Measurements from ENCODE around the gene CROT. TPM values are rescaled to one million over a fixed set of nuclear protein-coding genes. Genes with fewer than 3 reads are reported as not detected.

Gene CROT, protein sequence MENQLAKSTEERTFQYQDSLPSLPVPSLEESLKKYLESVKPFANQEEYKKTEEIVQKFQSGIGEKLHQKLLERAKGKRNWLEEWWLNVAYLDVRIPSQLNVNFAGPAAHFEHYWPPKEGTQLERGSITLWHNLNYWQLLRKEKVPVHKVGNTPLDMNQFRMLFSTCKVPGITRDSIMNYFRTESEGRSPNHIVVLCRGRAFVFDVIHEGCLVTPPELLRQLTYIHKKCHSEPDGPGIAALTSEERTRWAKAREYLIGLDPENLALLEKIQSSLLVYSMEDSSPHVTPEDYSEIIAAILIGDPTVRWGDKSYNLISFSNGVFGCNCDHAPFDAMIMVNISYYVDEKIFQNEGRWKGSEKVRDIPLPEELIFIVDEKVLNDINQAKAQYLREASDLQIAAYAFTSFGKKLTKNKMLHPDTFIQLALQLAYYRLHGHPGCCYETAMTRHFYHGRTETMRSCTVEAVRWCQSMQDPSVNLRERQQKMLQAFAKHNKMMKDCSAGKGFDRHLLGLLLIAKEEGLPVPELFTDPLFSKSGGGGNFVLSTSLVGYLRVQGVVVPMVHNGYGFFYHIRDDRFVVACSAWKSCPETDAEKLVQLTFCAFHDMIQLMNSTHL
- total RNA-seq (10 to 100 TPM; 17.8 to 19.0 TPM), polyA plus RNA-seq (10 to 100 TPM; 12.1 to 13.1 TPM)

DNA sequence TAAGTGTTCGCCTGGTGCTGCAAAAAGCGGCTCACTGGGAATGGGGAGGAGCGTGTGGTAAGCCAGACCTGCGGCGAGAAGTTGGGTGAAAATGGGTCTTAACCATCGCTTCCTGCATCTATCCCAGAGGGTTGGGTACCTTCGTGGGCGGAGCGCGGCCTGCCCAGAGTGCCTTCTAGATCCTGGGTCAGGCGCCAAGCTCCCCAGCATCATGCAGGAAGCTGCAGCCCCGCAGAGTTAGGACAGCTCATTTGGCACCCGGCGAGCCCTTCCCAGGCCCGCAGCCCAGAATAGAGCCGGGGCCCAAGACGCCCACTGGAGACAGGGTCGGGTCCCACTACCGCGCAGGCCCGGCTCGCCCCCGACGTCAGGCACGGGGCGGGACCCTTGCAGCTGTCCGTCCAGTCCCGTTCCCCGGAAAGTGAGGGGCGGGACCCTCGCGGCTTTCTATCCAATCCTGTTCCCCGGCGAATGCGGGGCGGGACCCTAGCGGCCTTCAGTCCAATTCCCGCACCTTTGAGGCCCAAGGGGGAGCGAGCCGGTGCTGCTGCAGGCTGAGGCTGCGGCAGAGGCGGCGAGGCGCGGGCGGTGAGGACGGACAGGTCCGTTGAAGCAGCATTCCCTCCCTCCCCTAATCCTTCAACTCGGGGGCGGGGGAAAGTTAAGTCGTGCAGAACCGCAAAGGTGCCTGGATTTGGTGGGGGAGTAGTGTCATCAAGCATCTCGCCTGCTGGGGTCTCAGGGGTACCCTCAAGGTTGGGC is at the start of gene CROT:
Gene CROT, plus strand, starts transcription at position 499 of the 762 bp plus-strand sequence. CDS start 3,405 bp downstream, outside the sequence.
- Mint-ChIP-seq H3K4me1 (peaks cover 33 to 57% (median 46%) of the 10 kb centered on the region in 4 donors), H3K36me3 (peaks cover 33 to 38% of the 10 kb centered on the region in 2 donors), H3K27me3 (no peaks in the 10 kb centered on the region), H3K4me3 (peak within 1 kb of the TSS; percentile 89 to 97 (median 96)), H3K9me3 (no peaks in the 10 kb centered on the region), H3K27ac (peak within 1 kb of the TSS; percentile 94 to 98 (median 95))
- peaks cover 18% of the 10 kb centered on the region for H3K36me3 ChIP-seq (ENCODE audit: insufficient read depth, low read length)
- POLR2A ChIA-PET (ENCODE audit: partially characterized antibody): interaction anchor here (0.6 to 2.9 kb wide), 16 partner anchors 9 to 588 kb away, joined by 3 to 26 read pairs (median 4); partner anchors contain the start of genes ABCB1, ADAM22, DBF4 and DMTF1
- H3K27me3 ChIP-seq (ENCODE audit: insufficient read depth, low read length): no peaks in the 10 kb centered on the region
- DNase-seq: peak; percentile 91 to 94 (median 92)
- peaks cover 44% of the 10 kb centered on the region for H3K4me1 ChIP-seq (ENCODE audit: insufficient read depth, low read length)
- no peaks in the 10 kb centered on the region for H3K9me3 ChIP-seq (ENCODE audit: control insufficient read depth in 1 of 2, low read length in 2 of 2)
- CTCF ChIA-PET (ENCODE audit: partially characterized antibody): interaction anchor here (0.8 to 2.3 kb wide), 9 partner anchors 15 to 73 kb away, joined by 3 to 9 read pairs (median 5); no protein-coding TSS in a partner anchor
- H3K27ac ChIP-seq (ENCODE audit: low read depth, low read length): peak within 1 kb of the TSS; percentile 80
- intact Hi-C loops (cut with micrococcal nuclease): loop anchor here (1.0 to 10.0 kb wide), 8 partner anchors 24 to 879 kb away; partner anchors contain the start of genes DBF4, DMTF1, SLC25A40 and SRI
- peak within 1 kb of the TSS; percentile 13 to 73 for H3K4me3 ChIP-seq (ENCODE audit: low read length in 2 of 2)

DNA sequence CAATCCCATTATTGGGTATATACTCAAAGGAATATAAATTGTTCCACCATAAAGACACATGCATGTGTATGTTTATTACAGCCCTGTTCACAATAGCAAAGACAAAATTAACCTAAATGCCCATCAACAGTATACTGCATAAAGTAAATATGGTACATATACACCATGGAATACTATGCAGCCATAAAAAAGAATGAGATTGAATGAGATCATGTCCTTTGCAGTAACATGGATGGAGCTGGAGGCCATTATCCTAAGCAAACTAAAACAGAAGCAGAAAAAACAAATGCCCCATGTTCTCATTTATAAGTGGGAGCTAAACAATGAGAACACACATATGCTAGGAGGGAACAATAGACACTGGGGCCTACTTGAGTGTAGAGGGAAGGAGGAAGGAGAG is 44.7 kb upstream of the CROT start:
- H3K4me3 ChIP-seq (ENCODE audit: low read length in 2 of 2): no peak overlapping the region
- H3K36me3 ChIP-seq (ENCODE audit: insufficient read depth, low read length): no peaks in the 10 kb centered on the region
- no peaks in the 10 kb centered on the region for H3K9me3 ChIP-seq (ENCODE audit: control insufficient read depth in 1 of 2, low read length in 2 of 2)
- no peak overlapping the region for H3K4me3 Mint-ChIP-seq
- intact Hi-C loops (cut with micrococcal nuclease): no loop called here
- ChIA-PET CTCF (ENCODE audit: partially characterized antibody) (interaction anchor here (1.3 kb wide), 1 partner anchor 14 kb away, joined by 3 read pairs; no protein-coding TSS in a partner anchor), POLR2A (ENCODE audit: partially characterized antibody) (no interaction called here)
- H3K27me3 ChIP-seq (ENCODE audit: insufficient read depth, low read length): no peaks in the 10 kb centered on the region
- peaks cover 0 to 16% of the 10 kb centered on the region in 2 donors for H3K36me3 Mint-ChIP-seq
- no peak overlapping the region for H3K27ac ChIP-seq (ENCODE audit: low read depth, low read length)
- H3K27me3 Mint-ChIP-seq: no peaks in the 10 kb centered on the region
- H3K9me3 Mint-ChIP-seq: peaks cover 0 to 35% (median 24%) of the 10 kb centered on the region in 8 donors
- H3K27ac Mint-ChIP-seq: no peak overlapping the region
- H3K4me1 ChIP-seq (ENCODE audit: insufficient read depth, low read length): no peaks in the 10 kb centered on the region
- H3K4me1 Mint-ChIP-seq: no peaks in the 10 kb centered on the region
- no peak for DNase-seq

DNA sequence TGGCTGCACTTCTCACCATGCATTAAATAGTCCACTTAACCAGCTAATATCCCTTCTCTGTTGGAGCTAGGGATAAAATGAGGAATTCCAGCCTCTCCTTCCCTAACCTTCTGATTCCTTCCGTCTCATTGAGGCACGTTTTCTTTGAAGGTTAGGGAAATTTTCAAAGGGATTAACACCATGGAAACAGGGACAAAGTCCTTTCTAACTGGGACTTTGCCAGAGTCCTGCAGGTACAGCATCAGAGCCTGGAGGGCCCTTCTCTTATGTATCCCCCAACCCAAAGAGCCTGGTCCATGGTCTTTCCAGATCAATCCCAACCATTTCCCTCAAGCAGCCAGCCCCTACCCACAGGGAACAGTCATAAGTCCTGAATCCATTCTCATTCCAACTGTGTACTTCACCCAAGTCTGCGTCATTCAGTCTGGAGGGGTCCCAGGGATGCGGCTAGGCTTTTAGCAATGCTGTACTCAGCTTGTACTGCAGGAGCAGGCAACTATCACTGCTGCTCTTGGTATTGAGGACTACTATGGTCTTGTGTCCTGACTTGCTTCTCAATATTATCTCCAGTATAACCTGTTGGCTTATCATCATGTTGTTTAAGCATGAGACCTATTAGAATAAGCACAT is 34.6 kb upstream of the CROT start:
- Mint-ChIP-seq H3K27me3 (peaks cover 3 to 5% of the 10 kb centered on the region in 2 donors), H3K4me1 (peaks cover 0 to 1% (median 0%) of the 10 kb centered on the region in 4 donors), H3K4me3 (no peak overlapping the region), H3K36me3 (no peaks in the 10 kb centered on the region), H3K9me3 (no peaks in the 10 kb centered on the region), H3K27ac (no peak overlapping the region)
- ChIA-PET CTCF (ENCODE audit: partially characterized antibody) (interaction anchor here (0.9 to 12.2 kb wide), 5 partner anchors 9 to 105 kb away, joined by 3 to 362 read pairs (median 4); no protein-coding TSS in a partner anchor), POLR2A (ENCODE audit: partially characterized antibody) (no interaction called here)
- H3K4me3 ChIP-seq (ENCODE audit: low read length in 2 of 2): no peak overlapping the region
- intact Hi-C loops (cut with micrococcal nuclease): no loop called here
- H3K4me1 ChIP-seq (ENCODE audit: insufficient read depth, low read length): no peaks in the 10 kb centered on the region
- H3K9me3 ChIP-seq (ENCODE audit: control insufficient read depth in 1 of 2, low read length in 2 of 2): no peaks in the 10 kb centered on the region
- no peaks in the 10 kb centered on the region for H3K36me3 ChIP-seq (ENCODE audit: insufficient read depth, low read length)
- no peaks in the 10 kb centered on the region for H3K27me3 ChIP-seq (ENCODE audit: insufficient read depth, low read length)
- no peak for DNase-seq
- H3K27ac ChIP-seq (ENCODE audit: low read depth, low read length): no peak overlapping the region

DNA sequence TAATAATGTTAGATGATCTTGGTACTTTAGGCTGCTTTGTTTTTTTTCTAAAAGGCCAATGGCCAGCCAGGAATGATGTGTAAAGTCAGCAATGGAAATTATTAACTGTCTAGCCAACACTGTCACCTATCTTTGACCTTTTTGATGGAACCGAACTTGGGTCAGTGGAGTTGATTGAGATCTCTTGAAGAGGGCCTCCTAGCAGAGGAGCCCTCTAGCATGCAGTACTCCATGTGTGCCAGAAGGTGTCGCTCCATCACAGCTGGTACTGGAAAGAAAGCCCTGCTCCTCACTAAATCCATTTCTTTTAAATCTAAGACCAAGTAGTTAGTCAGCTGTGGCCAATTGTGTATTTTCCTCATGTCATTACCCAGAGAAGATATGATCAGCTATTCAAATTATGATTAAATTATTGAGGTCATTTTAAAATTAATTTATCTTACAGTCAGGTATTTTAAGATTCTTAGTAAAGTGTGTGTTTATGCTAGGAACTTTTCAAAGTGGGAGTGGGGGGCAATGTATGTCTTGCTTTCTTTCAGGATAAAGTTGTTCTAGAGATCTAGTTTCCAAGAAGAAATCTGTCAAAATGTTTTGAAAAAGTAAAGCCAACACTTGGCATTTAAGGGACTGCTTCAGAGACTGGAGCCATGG is 33.1 kb upstream of the CROT start:
- H3K4me3 Mint-ChIP-seq: no peak overlapping the region
- DNase-seq: peak; percentile 52 to 68 (median 62)
- H3K27me3 Mint-ChIP-seq: peaks cover 0 to 3% of the 10 kb centered on the region in 2 donors
- H3K4me3 ChIP-seq (ENCODE audit: low read length in 2 of 2): no peak overlapping the region
- no peaks in the 10 kb centered on the region for H3K36me3 Mint-ChIP-seq
- H3K36me3 ChIP-seq (ENCODE audit: insufficient read depth, low read length): no peaks in the 10 kb centered on the region
- peak overlapping the region in 1 of 7 donors; percentile 27 for H3K27ac Mint-ChIP-seq
- peaks cover 6% of the 10 kb centered on the region for H3K4me1 ChIP-seq (ENCODE audit: insufficient read depth, low read length)
- H3K27me3 ChIP-seq (ENCODE audit: insufficient read depth, low read length): no peaks in the 10 kb centered on the region
- no peaks in the 10 kb centered on the region for H3K9me3 Mint-ChIP-seq
- no peaks in the 10 kb centered on the region for H3K9me3 ChIP-seq (ENCODE audit: control insufficient read depth in 1 of 2, low read length in 2 of 2)
- intact Hi-C loops (cut with micrococcal nuclease): loop anchor here (1.0 to 2.0 kb wide), 3 partner anchors 32 to 574 kb away; partner anchors contain the start of gene CROT
- H3K27ac ChIP-seq (ENCODE audit: low read depth, low read length): no peak overlapping the region
- ChIA-PET CTCF (ENCODE audit: partially characterized antibody) (interaction anchor here (0.6 to 12.2 kb wide), 23 partner anchors 9 to 575 kb away, joined by 3 to 362 read pairs (median 5); partner anchors contain the start of gene CROT), POLR2A (ENCODE audit: partially characterized antibody) (no interaction called here)
- H3K4me1 Mint-ChIP-seq: peaks cover 3 to 7% (median 5%) of the 10 kb centered on the region in 4 donors

DNA sequence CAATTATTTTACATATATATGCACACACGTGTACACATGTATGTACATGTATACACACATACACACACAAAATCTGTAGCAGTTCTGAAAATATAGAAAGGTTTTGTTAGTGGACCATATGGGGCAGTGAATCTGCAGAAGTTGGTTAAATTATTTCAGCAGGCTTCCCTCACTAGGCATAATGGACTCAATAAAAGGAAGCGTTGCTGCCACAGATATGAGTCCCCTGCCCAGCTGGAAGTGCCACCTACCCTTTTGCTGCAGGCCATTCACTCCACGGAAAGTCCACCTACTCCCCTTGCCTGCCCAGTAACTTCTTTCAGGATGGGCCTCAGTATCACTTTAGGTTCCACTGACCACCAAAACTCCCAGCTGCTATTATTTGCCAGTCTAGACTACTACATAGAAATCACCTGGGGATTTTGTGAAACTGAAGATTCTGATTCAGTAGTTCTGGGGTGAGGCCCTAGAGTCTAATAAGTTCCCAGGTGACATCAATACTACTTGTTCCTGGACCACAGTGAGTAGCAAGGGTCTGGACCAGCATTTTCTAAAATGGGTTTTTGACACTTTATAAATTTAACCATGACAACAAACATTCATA is 29.3 kb upstream of the CROT start:
- no peaks in the 10 kb centered on the region for H3K9me3 ChIP-seq (ENCODE audit: control insufficient read depth in 1 of 2, low read length in 2 of 2)
- no peaks in the 10 kb centered on the region for H3K36me3 ChIP-seq (ENCODE audit: insufficient read depth, low read length)
- H3K27me3 ChIP-seq (ENCODE audit: insufficient read depth, low read length): no peaks in the 10 kb centered on the region
- CTCF ChIA-PET (ENCODE audit: partially characterized antibody): interaction anchor here (0.9 to 12.2 kb wide), 2 partner anchors 29 to 99 kb away, joined by 3 to 362 read pairs; partner anchors contain the start of gene CROT
- H3K27me3 Mint-ChIP-seq: peaks cover 0 to 3% of the 10 kb centered on the region in 2 donors
- DNase-seq: no peak
- H3K36me3 Mint-ChIP-seq: no peaks in the 10 kb centered on the region
- H3K27ac Mint-ChIP-seq: no peak overlapping the region
- peaks cover 0 to under 1% (median 0%) of the 10 kb centered on the region in 8 donors for H3K9me3 Mint-ChIP-seq
- no peak overlapping the region for H3K4me3 ChIP-seq (ENCODE audit: low read length in 2 of 2)
- POLR2A ChIA-PET (ENCODE audit: partially characterized antibody): no interaction called here
- H3K27ac ChIP-seq (ENCODE audit: low read depth, low read length): no peak overlapping the region
- no peak overlapping the region for H3K4me3 Mint-ChIP-seq
- intact Hi-C loops (cut with micrococcal nuclease): no loop called here
- H3K4me1 ChIP-seq (ENCODE audit: insufficient read depth, low read length): peaks cover 21% of the 10 kb centered on the region
- peaks cover 9 to 27% (median 17%) of the 10 kb centered on the region in 4 donors for H3K4me1 Mint-ChIP-seq

Data from CD4-positive, alpha-beta memory T cell (primary cell).